ENCODE results near the gene SACS. TPM values are rescaled to one million over a fixed set of nuclear protein-coding genes. Genes with fewer than 3 reads are reported as not detected.

SACS gene
- total RNA-seq, 1 experiment from 2014 or later = 33.4 TPM

DNA sequence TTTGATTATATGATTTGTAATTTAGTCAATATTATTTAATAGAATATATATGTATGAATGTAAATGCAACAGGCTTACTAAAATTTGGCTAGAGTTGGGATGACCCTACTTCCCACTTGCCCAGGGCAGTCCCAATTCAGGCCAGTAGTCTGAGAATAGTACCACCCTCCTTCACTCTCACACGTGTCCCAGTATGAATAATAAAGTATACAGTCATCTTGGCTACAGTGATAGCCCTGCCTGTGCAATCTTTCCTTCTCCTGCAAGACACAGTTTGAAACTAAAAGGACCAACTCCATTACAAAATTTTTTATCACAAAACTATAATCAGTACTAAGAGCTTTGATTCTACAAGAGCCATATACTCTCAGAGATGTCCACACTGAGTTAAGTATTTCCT lies 76.2 kb downstream of the SACS start:
- Histone ChIP-seq H3K9ac (ENCODE audit: low read length) (no peak overlapping the region), H4K20me1 (ENCODE audit: insufficient read depth) (no peaks in the 10 kb centered on the region), H3K9me3 (ENCODE audit: control insufficient read depth in 1 of 2, insufficient read depth in 1 of 2, low read depth in 1 of 2, low read length in 2 of 2) (no peaks in the 10 kb centered on the region), H3K4me3 (replicated peaks in 1 of 2; ENCODE audit: low read depth in 1 of 2, low read length in 2 of 2) (no peak overlapping the region), H3K36me3 (ENCODE audit: control insufficient read depth in 1 of 2, insufficient read depth in 2 of 2, low read length in 2 of 2) (peaks cover 30 to 49% of the 10 kb centered on the region in 2 experiments; a peak in 3 of 4 replicates), H3K27me3 (ENCODE audit: insufficient read depth, low read length) (no peaks in the 10 kb centered on the region), H3K4me1 (ENCODE audit: control insufficient read depth in 1 of 2, insufficient read depth in 2 of 2, low read length in 2 of 2) (no peaks in the 10 kb centered on the region), H3K9me2 (ENCODE audit: insufficient read depth) (no peaks in the 10 kb centered on the region), H3K27ac (ENCODE audit: low read depth, low read length) (no peak overlapping the region), H3K79me2 (ENCODE audit: insufficient read depth, low read length) (peaks cover 18% of the 10 kb centered on the region; the same call in 1 of the 2 replicates), H3K4me2 (ENCODE audit: low read length) (no peak overlapping the region), H2AFZ (ENCODE audit: low read depth, low read length, poor library complexity, severe bottlenecking) (no peak overlapping the region)
- ATAC-seq = no peak
- RAD21 ChIA-PET (ENCODE audit: low non-redundant PET in 1 of 2, low total read pairs in 2 of 2, uncharacterized antibody in 2 of 2, unreplicated experiment in 2 of 2) = no interaction called here
- POLR2A ChIA-PET = no interaction called here
- CTCF ChIA-PET = no interaction called here
- no TSS peak for BruUV-seq (replicated peaks)
- TF ChIP-seq CBX3 (IDR thresholded peaks at IDR 0.05; ENCODE audit: low read depth) = no peak
- no peak for TF ChIP-seq EZH2 (IDR thresholded peaks at IDR 0.05)
- TF ChIP-seq EGR1 (IDR thresholded peaks at IDR 0.05; ENCODE audit: low read depth) = no peak
- no peak for DNase-seq (ENCODE audit: low read depth, low spot score)
- intact Hi-C loops (cut with micrococcal nuclease) = no loop called here

DNA sequence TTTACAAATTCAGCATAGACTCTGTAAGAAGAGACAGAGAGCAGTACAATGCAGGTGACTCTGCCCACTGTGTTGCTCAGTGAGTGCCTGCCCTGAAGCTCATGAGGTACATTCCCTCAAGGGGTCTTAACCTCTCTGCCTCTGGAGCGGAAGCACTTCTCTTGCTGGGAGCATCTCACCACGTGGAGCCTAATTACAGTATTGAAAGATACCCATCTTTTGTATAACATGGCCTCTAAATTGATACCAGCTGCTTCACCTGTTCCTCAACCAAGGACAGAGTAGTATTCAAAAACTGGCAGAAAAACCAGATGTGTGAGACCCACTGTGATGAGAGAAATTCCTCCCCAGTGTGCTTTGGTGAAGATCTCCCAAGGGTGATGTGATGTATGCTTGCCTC lies 77.1 kb downstream of the SACS start:
- Histone ChIP-seq H3K4me1 (ENCODE audit: control insufficient read depth in 1 of 2, insufficient read depth in 2 of 2, low read length in 2 of 2) (no peaks in the 10 kb centered on the region), H3K9me2 (ENCODE audit: insufficient read depth) (no peaks in the 10 kb centered on the region), H3K4me3 (replicated peaks in 1 of 2; ENCODE audit: low read depth in 1 of 2, low read length in 2 of 2) (no peak overlapping the region), H3K9ac (ENCODE audit: low read length) (no peak overlapping the region), H3K79me2 (ENCODE audit: insufficient read depth, low read length) (peaks cover 27% of the 10 kb centered on the region; the same call in 1 of the 2 replicates), H3K27me3 (ENCODE audit: insufficient read depth, low read length) (no peaks in the 10 kb centered on the region), H2AFZ (ENCODE audit: low read depth, low read length, poor library complexity, severe bottlenecking) (no peak overlapping the region), H3K4me2 (ENCODE audit: low read length) (no peak overlapping the region), H3K36me3 (ENCODE audit: control insufficient read depth in 1 of 2, insufficient read depth in 2 of 2, low read length in 2 of 2) (peaks cover 30 to 48% of the 10 kb centered on the region in 2 experiments; a peak in 3 of 4 replicates), H3K27ac (ENCODE audit: low read depth, low read length) (no peak overlapping the region), H4K20me1 (ENCODE audit: insufficient read depth) (no peaks in the 10 kb centered on the region; the same call in 1 of the 2 replicates), H3K9me3 (ENCODE audit: control insufficient read depth in 1 of 2, insufficient read depth in 1 of 2, low read depth in 1 of 2, low read length in 2 of 2) (no peaks in the 10 kb centered on the region)
- ChIA-PET POLR2A (no interaction called here), RAD21 (ENCODE audit: low non-redundant PET in 1 of 2, low total read pairs in 2 of 2, uncharacterized antibody in 2 of 2, unreplicated experiment in 2 of 2) (no interaction called here), CTCF (no interaction called here)
- intact Hi-C loops (cut with micrococcal nuclease) = no loop called here
- BruUV-seq (replicated peaks) = no TSS peak
- ATAC-seq = no peak
- no peak for DNase-seq (ENCODE audit: low read depth, low spot score)
- TF ChIP-seq POLR2A (IDR thresholded peaks at IDR 0.05; ENCODE audit: borderline replicate concordance, extremely low read depth, insufficient read depth, insufficient read length) = no peak
- TF ChIP-seq YY1 (IDR thresholded peaks at IDR 0.05; ENCODE audit: extremely low read depth, insufficient replicate concordance, low read depth, low read length) = no peak
- TF ChIP-seq SRF (IDR thresholded peaks at IDR 0.05; ENCODE audit: low read depth) = no peak
- TF ChIP-seq, protein P1, sequence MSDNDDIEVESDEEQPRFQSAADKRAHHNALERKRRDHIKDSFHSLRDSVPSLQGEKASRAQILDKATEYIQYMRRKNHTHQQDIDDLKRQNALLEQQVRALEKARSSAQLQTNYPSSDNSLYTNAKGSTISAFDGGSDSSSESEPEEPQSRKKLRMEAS (IDR thresholded peaks at IDR 0.05) = no peak
- no peak for TF ChIP-seq CBX3 (IDR thresholded peaks at IDR 0.05; ENCODE audit: low read depth)
- no peak for TF ChIP-seq JUND (IDR thresholded peaks at IDR 0.05)
- TF ChIP-seq POLR2AphosphoS5 (IDR thresholded peaks at IDR 0.05; ENCODE audit: low read depth, low read length) = no peak
- no peak for TF ChIP-seq EZH2phosphoT487 (IDR thresholded peaks at IDR 0.05; ENCODE audit: borderline replicate concordance)
- no peak for TF ChIP-seq SIN3A (IDR thresholded peaks at IDR 0.05; ENCODE audit: low read depth)
- TF ChIP-seq, protein P2, sequence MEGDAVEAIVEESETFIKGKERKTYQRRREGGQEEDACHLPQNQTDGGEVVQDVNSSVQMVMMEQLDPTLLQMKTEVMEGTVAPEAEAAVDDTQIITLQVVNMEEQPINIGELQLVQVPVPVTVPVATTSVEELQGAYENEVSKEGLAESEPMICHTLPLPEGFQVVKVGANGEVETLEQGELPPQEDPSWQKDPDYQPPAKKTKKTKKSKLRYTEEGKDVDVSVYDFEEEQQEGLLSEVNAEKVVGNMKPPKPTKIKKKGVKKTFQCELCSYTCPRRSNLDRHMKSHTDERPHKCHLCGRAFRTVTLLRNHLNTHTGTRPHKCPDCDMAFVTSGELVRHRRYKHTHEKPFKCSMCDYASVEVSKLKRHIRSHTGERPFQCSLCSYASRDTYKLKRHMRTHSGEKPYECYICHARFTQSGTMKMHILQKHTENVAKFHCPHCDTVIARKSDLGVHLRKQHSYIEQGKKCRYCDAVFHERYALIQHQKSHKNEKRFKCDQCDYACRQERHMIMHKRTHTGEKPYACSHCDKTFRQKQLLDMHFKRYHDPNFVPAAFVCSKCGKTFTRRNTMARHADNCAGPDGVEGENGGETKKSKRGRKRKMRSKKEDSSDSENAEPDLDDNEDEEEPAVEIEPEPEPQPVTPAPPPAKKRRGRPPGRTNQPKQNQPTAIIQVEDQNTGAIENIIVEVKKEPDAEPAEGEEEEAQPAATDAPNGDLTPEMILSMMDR (IDR thresholded peaks at IDR 0.05 in 2 of 3, conservative IDR thresholded peaks at IDR 0.05 in 1 of 3; ENCODE audit: borderline replicate concordance in 1 of 3, insufficient read depth in 1 of 3, low read depth in 2 of 3, low read length in 2 of 3) = no peak
- no peak for TF ChIP-seq FOSL1 (IDR thresholded peaks at IDR 0.05; ENCODE audit: low read depth)
